GM18507 (cell line): ENCODE results near the gene PFKP.

ENCODE experiments used
- DNase-seq: peaks from one replicate; pipeline ENCODE4 v3.0.0; 2011; ENCODE audit warnings: low read depth; ENCODE audit not compliant: insufficient read length; ENCODE audit errors: extremely low spot score
- FAIRE-seq: peaks from 2 replicates; lab custom pipeline; 2011; peaks lifted over from hg19 to GRCh38; lab: Jason Lieb, UNC

Gene PFKP

DNA sequence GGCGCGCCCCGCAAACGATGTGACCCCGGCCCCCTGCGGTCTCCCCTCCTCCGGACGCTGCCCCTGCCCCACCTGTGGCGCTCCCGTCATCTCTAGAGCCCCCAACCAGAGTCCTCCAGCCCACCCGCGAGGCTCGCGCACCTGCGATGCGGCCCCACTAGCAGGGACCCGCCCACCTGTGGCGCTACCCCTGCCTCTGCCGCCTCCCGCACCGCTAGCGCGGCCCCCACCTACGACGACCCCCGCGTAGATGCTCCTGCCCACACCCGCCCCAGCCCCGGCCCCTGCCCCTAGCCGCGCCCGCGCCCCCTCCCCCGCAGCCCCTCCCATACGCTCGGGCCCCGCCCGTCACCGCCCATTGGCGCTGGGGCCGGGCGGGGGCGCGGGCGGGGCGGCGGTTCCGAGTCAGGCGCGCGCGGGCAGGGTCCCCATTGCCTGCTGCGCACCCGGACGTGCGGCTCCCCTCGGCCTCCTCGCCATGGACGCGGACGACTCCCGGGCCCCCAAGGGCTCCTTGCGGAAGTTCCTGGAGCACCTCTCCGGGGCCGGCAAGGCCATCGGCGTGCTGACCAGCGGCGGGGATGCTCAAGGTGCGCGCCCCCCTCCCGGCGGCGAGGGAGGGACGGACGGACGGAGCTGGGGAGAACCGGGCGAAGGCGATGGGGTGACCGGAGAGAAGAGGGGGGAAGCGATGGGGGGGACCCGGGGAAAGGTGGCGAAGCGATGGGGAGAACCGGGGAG lies at the start of gene PFKP:
PFKP (plus strand) TSS at position 431 of the 741 bp plus-strand sequence; CDS start at position 479, 48 bp downstream.
- FAIRE-seq = no peak
- DNase-seq = peak; percentile 51

GRCh38 chr10:3018247-3018646 lies 49.1 kb upstream of the PFKP start:
- FAIRE-seq (no peak), DNase-seq (no peak)

- no peak for FAIRE-seq
- no peak for DNase-seq
Observed at GRCh38 chr10:3020311-3020710, 47.0 kb upstream of the PFKP start.

GRCh38 chr10:3020881-3021280 lies 46.5 kb upstream of the PFKP start:
- no peak for FAIRE-seq
- no peak for DNase-seq

- no peak for DNase-seq
- no peak for FAIRE-seq
Observed at GRCh38 chr10:3022027-3022426, 45.3 kb upstream of the PFKP start.

- no peak for DNase-seq
- no peak for FAIRE-seq
Observed at GRCh38 chr10:3023892-3024291, 43.5 kb upstream of the PFKP start.

GRCh38 chr10:3025026-3025683 lies 42.2 kb upstream of the PFKP start:
- FAIRE-seq (no peak), DNase-seq (no peak)

- DNase-seq (no peak), FAIRE-seq (no peak)
Observed at GRCh38 chr10:3027866-3028265, 39.5 kb upstream of the PFKP start.

DNA sequence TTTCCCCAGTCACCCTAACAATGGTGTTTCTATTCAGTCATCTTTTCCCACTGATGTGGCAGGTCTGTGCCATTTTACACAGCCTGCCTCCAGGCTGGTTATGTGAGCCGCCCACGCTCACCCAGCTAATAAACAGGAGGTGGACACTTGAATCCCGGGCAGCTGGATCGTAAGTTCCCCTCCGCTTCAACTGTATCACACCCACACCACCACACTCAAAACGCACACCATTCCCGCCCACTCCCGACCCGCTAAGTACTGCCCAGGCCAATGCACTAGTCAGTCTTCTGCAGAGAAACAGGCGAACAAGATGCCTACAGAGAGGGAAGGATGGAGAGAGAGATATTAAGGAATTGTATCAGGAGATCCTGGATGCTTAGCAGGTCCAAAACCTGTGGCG lies 38.9 kb upstream of the PFKP start:
- FAIRE-seq (no peak), DNase-seq (no peak)

DNA sequence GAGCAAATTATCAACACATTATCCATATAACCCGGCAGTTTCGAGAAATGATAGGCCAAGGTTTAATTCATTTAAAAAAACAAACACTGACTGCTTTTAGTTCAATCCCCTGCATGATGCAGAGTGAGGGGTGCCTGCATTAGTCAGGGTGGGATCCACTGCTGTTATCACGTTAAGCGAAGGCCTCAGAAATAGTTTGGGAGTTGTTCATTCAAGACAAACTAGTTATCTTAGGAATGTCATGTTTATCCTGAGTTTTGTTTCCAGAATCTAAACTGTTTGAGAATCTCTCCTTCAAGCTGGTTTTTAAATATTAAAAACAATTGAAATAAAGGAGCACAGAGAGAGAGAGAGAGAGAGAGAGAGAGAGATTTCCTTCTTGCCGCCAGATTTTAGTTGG lies 36.6 kb upstream of the PFKP start:
- no peak for FAIRE-seq
- no peak for DNase-seq

DNA sequence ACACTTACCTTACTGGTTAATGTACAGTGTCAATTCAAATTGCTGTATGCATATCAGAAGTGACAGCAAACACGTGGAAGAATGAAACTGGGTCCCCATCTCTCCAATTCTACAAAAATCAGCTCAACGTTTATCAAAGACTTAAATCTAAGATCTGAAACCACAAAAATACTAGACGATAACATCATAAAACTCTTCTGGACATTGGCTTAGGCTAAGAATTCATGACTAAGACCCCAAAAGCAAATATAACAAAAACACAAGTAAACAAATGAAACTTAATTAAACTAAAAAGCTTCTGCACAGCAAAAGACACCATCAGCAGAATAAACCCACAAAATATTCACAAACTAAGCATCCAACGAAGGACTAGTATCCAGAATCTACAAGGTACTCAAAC lies 35.9 kb upstream of the PFKP start:
- FAIRE-seq (no peak), DNase-seq (no peak)

- DNase-seq (no peak), FAIRE-seq (no peak)
Observed at GRCh38 chr10:3033925-3034324, 33.4 kb upstream of the PFKP start.

DNA sequence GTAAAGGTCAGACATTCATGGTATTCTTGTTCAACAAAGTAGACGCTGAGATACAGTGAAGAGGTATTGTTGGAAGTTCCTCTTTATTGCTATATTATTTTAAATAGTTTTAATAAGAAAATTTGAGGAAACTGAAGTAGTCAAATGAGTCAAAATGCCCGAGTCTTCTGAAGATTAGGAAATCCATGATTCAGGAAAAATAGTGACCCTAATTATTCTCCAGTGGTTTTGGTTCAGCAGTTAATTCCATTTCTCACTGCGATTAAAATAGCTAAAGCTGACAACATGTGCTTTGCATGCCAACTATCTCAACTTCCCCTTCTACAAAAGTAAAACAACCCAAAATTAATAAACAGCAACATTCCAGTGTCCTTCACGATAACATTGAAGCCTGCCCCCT lies 32.7 kb upstream of the PFKP start:
- FAIRE-seq = no peak
- DNase-seq = no peak

- peak; percentile 88 for FAIRE-seq
- peak; percentile 25 for DNase-seq
Observed at GRCh38 chr10:3036155-3037021, 31.0 kb upstream of the PFKP start.

- DNase-seq (no peak), FAIRE-seq (no peak)
Observed at GRCh38 chr10:3037182-3037581, 30.2 kb upstream of the PFKP start.

GRCh38 chr10:3040069-3040468 lies 27.3 kb upstream of the PFKP start:
- no peak for FAIRE-seq
- DNase-seq = no peak

- no peak for DNase-seq
- FAIRE-seq = no peak
Observed at GRCh38 chr10:3042589-3042988, 24.8 kb upstream of the PFKP start.

DNA sequence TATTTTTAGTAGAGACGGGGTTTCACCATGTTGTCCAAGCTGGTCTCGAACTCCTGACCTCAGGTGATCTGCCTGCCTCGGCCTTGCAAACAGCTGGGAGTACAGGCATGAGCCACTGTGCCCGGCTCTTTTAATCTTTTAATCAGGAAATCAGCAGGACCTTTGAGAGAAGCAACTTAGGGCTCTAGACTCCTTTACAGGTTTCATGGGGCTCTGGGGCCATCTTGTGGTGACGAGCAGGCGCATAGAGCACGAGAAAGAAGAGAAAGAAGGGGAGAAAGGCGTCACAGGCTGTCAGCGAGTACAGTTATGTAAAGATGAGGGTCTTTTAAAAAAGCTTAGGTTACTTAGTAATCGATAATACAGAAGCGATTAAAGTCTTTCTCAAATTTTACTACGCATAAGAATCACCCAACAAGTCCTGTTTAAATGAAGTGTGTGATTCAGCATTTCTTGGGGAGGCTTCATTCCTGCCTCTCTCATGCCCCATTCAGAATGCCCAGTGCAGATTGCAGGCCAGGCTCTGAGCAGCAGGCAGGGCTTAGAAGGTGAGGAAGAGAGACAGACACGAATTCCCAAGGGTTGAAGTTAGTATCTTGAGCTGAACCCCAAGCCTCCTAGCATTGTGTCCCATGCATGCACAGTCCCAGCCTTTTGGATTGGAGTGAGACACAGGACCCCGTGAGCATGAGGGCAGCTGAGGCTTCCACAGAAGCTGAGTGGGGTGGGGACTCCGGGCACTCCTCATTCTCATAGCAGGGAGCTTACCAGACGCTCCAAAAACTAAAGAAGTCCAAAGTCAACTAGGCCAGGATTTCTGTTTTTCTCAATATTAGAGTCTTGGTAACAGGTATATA lies 23.6 kb upstream of the PFKP start:
- peak; percentile 79 for FAIRE-seq
- peak; percentile 49 for DNase-seq

- FAIRE-seq (no peak), DNase-seq (no peak)
Observed at GRCh38 chr10:3045471-3046209, 21.7 kb upstream of the PFKP start.
